ENCODE measurements around the gene PCSK1.
"Not testable (repeated sequence)": the region's sequence is repeated elsewhere in the genome, so short reads cannot be mapped to it uniquely, and the experiment has no call there.

The PCSK1 gene

DNA sequence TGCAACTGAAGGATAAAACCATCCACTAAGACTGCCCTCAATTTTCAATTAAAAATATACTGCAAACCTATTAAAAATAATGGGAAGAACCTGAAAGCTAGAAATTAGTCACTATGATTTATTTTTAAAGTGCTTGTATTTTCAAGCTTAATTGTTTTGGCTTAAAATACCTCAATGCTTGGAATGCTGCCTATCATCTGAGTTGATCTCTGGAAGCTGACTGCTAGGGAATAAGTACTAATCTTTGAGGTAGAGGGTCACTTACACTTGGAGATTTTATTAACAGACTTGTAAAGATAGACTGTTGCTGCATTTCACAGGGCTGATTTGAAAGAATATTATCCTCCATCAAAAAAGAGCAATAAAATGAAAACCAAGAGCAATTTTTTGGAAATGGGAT is 6.2 kb downstream of the PCSK1 start:
- no peak for DNase-seq (ENCODE audit: low spot score)

DNA sequence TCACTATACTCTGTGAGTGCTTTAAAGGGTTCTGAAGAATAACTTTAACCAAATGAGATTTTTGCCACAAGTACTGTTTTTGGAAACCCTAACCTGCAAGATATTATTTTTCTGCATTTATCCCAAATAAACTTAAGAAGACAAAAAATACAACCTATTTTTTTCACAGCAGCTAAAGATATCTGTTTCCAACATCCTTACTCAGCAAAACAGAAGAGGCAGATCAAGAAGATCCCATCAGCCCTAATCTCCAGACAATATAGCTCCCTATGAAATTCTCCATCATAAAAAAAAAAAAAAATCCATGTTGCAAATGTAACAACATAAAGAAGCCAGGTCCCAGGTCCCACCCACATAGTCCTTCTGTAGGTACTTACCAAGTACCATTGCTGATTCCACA is 7.6 kb downstream of the PCSK1 start:
- DNase-seq (ENCODE audit: low spot score), result no peak

- no peak for DNase-seq (ENCODE audit: low spot score)
Observed at GRCh38 chr5:96415897-96416296, 17.2 kb downstream of the PCSK1 start.

- no peak for DNase-seq (ENCODE audit: low spot score)
Observed at GRCh38 chr5:96412868-96413449, 20.1 kb downstream of the PCSK1 start.

DNA sequence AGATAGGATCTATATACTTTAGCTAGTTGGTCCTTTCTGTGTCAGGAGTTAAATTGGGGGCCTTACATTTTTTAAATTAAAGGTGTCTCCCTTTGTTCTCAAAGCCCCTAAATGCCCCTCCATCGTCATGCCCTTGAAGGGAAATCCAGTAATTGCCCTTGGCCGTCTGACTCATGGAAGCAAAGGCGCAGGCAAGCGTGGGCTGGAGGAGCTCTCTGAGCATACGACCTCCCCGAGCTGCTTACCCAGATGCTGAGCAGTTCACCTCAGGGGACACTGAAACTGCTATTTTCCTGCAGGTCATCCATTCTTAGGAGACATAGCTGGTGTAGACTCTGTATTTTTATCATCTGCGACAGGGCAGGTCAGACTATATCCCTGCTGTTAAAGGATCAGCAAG is 23.0 kb downstream of the PCSK1 start:
- no peak for DNase-seq (ENCODE audit: low spot score)

GRCh38 chr5:96408841-96409538 is 24.1 kb downstream of the PCSK1 start:
- DNase-seq (ENCODE audit: low spot score), result no peak

- DNase-seq (ENCODE audit: low spot score), result no peak
Observed at GRCh38 chr5:96408210-96408777, 24.8 kb downstream of the PCSK1 start.

DNA sequence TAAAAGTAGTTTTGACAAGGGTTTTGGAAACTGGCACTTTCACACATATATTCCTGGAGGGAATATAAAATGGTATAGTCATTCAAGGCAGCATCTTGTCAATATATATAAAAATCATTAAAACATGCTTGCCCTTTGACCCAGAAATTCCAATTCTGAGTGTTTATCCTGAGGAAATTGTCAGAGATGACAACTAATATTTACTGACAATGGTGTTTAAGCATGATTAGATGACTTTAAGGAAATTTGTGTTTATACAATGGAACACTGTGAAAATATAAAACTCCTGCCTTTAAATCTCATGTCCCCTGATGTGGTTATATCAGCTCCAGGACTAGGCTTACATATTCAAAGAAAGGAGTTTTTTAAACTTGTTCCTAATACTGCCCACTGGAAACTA is 25.6 kb downstream of the PCSK1 start:
- DNase-seq (ENCODE audit: low spot score), result no peak

GRCh38 chr5:96404191-96404867 is 28.7 kb downstream of the PCSK1 start:
- DNase-seq (ENCODE audit: low spot score), result no peak

- no peak for DNase-seq (ENCODE audit: low spot score)
Observed at GRCh38 chr5:96402500-96402899, 30.5 kb downstream of the PCSK1 start.

DNA sequence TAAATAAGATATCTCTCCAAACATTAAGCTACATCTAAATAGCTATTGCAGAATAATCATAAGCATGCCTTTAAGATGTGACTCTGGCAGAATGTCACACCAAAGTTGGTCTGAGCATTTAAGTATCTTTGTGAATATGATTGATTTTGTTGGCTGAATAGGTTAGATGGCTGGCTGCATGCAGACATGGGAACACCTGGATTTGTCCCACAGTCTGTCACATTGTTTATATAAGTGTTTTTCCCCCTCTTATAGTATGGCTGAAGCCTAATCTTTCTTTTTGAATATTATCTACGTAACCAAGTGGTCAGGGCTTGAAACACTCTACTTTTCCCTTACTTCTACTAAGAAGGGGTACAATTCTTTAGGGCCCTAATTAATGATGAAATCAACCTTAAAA is 36.2 kb downstream of the PCSK1 start:
- no peak for DNase-seq (ENCODE audit: low spot score)

GRCh38 chr5:96395295-96395694 is 37.8 kb downstream of the PCSK1 start:
- DNase-seq (ENCODE audit: low spot score), result not testable (repeated sequence)

DNA sequence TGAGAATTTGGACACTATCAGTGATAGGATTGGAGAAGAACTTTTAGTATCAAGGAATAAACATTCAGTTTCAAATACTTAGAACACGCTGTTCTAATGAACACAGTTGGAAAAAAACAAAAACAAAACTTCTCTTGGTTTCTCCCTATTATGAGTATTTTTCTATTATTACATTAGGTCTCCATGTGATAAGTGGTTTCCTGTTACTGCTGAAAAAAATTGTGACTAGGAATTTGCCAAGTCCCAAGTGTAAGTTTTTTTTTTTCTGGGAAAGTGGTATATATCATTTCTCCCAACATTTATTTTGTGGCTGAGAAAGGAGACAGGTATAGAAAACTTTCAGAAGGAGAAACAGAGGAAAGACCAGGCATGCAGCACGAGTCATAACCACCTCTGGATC is 41.1 kb downstream of the PCSK1 start:
- DNase-seq (ENCODE audit: low spot score), result no peak

- DNase-seq (ENCODE audit: low spot score), result no peak
Observed at GRCh38 chr5:96388176-96388575, 44.9 kb downstream of the PCSK1 start.

DNA sequence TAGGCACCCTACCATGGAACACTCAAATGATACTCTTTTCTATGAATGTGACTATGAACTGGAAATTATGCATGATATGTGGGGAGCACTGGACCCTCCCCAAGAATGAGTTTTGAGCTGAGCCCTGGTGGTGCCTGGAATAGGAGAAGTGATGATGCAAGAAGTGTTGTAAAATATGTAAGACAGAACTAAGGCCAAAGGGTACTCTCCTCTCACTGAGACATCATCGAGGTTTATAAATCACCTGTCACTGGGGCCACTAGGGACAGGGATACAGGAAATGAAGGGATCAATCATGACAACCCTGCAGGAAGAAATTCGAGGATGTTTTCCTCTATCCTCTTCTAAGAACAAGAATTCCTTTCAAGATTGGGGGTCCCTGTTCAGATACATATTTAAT is 45.4 kb downstream of the PCSK1 start:
- no peak for DNase-seq (ENCODE audit: low spot score)

- DNase-seq (ENCODE audit: low spot score), result no peak
Observed at GRCh38 chr5:96385538-96385937, 47.5 kb downstream of the PCSK1 start.

- DNase-seq (ENCODE audit: low spot score), result peak; percentile 14
Observed at GRCh38 chr5:96384353-96384752, 48.7 kb downstream of the PCSK1 start.

- DNase-seq (ENCODE audit: low spot score), result no peak
Observed at GRCh38 chr5:96381526-96381925, 51.5 kb downstream of the PCSK1 start.

GRCh38 chr5:96379896-96380295 is 53.2 kb downstream of the PCSK1 start:
- DNase-seq (ENCODE audit: low spot score), result no peak

- DNase-seq (ENCODE audit: low spot score), result no peak
Observed at GRCh38 chr5:96377597-96377996, 55.5 kb downstream of the PCSK1 start.

DNA sequence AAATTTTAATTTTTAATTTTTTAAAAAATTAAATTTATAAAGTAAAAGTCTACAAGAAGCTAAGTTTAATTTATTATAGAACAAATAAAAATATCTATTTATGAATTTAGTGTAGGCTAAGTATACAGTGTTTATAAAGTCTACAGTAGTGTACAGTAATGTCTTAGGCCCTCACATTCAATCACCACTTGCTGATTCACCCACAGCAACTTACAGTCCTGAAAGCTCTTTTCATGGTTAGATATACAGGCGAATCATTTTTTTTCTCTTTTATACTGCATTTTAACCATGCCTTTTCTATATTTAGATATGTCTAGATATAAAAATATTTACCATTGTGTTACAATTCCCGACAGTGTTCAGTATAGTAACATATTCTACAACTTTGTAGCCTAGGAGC is 55.9 kb downstream of the PCSK1 start:
- DNase-seq (ENCODE audit: low spot score), result no peak

DNA sequence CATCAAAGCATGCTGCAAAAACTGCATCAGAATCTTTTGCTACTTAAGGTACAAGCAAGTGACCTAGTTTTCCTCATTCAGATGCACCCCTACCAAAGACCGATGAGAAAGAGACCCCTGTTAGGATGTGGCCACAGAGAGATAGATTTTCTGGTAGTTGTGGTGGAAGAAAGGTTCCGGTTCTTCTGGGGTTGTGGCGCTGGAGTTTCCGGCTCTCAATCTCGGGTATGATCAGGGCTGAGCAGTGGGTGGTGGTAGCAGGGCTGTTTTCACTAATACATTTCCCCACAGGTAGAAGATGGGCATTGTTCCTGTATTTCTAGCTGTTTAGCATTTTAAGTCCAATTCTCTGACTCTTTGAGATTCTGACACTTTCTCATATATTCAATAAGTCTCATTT is 58.4 kb downstream of the PCSK1 start:
- DNase-seq (ENCODE audit: low spot score), result no peak

DNA sequence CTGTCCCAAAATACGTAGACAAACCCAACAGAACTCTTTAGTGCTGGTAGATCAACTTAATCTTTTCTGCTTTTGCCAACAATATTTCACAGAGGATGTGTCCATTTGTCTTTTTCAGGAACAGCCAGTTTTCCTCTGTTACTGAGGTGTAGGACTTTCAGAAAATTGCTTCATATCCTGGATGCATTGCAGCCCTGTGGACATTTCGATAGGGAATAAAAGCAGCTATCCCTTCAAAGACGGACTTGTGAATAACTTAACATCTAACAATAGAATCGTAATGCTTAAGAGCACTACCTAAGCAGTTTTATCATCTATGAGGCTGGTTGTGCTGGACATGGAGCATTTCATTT is 59.7 kb downstream of the PCSK1 start:
- no peak for DNase-seq (ENCODE audit: low spot score)

Data from Ammon's horn (tissue), 1 donor.